ENCODE data around the gene TRPC4AP. TPM values are rescaled to one million over a fixed set of nuclear protein-coding genes. Genes with fewer than 3 reads are reported as not detected.
A peak's percentile ranks its signal among the peaks of the same experiment; 100 is the strongest.

Gene TRPC4AP
- total RNA-seq, 1 donor from 2014 or later, result 67.6 TPM

DNA sequence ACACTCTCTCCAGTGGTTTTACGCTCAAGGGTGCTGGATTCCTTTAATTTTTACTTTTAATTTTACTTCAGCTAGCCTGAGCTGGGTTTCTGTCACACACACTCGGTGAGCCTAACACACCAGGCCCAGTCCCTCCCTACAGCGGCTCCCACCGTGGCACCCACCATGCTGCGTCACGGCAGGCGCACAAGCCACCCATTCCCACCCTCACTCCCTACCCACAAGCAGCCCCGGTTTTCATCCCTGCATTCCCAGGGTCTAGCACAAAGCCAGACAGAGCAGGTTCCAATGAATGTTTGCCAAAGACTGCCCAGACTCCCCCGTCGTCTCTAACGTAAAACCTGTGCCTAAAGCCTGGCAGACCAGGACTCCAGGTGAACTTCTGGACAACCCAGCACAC lies 86.6 kb downstream of the TRPC4AP start:
- TF ChIP-seq, protein P1, sequence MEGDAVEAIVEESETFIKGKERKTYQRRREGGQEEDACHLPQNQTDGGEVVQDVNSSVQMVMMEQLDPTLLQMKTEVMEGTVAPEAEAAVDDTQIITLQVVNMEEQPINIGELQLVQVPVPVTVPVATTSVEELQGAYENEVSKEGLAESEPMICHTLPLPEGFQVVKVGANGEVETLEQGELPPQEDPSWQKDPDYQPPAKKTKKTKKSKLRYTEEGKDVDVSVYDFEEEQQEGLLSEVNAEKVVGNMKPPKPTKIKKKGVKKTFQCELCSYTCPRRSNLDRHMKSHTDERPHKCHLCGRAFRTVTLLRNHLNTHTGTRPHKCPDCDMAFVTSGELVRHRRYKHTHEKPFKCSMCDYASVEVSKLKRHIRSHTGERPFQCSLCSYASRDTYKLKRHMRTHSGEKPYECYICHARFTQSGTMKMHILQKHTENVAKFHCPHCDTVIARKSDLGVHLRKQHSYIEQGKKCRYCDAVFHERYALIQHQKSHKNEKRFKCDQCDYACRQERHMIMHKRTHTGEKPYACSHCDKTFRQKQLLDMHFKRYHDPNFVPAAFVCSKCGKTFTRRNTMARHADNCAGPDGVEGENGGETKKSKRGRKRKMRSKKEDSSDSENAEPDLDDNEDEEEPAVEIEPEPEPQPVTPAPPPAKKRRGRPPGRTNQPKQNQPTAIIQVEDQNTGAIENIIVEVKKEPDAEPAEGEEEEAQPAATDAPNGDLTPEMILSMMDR (IDR thresholded peaks at IDR 0.05), result no peak
- Histone ChIP-seq H3K4me1 (no peaks in the 10 kb centered on the region), H3K27me3 (no peaks in the 10 kb centered on the region), H3K4me3 (no peak overlapping the region), H3K36me3 (peaks cover 100% of the 10 kb centered on the region), H3K9me3 (no peaks in the 10 kb centered on the region), H3K27ac (no peak overlapping the region)
- DNase-seq (peak; percentile 53), ATAC-seq (no peak)
- intact Hi-C loops (cut with DNase I), result no loop called here

DNA sequence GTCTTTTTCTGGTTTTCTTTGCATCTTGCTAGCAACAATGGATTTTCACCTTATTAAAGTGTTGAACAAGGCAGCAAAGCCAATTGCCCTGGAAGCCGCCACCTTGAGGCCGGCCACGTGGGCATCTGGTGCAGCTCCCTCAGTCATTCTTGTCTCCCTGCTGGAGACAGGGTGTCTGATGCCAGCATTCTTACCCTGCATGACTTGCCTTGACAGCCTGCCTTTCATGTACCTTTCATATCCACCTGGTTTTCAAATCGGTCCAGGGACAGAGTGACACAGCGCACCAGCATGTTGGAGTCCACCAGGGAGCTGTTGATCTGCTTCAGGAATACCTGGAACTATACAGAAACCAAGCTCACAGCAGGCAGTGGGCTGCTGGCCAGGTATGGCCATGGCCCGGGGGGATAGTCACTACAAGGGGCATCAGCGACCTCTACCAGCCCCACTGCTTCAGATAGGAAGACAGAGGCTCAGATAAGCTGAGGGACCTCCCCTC lies 87.1 kb downstream of the TRPC4AP start:
- H3K27ac ChIP-seq, result no peak overlapping the region
- intact Hi-C loops (cut with DNase I), result no loop called here
- no peaks in the 10 kb centered on the region for H3K9me3 ChIP-seq
- no peaks in the 10 kb centered on the region for H3K4me1 ChIP-seq
- no peaks in the 10 kb centered on the region for H3K27me3 ChIP-seq
- DNase-seq (no peak), ATAC-seq (no peak)
- TF ChIP-seq, protein P1 (IDR thresholded peaks at IDR 0.05), result no peak
- H3K4me3 ChIP-seq, result no peak overlapping the region
- peaks cover 100% of the 10 kb centered on the region for H3K36me3 ChIP-seq

DNA sequence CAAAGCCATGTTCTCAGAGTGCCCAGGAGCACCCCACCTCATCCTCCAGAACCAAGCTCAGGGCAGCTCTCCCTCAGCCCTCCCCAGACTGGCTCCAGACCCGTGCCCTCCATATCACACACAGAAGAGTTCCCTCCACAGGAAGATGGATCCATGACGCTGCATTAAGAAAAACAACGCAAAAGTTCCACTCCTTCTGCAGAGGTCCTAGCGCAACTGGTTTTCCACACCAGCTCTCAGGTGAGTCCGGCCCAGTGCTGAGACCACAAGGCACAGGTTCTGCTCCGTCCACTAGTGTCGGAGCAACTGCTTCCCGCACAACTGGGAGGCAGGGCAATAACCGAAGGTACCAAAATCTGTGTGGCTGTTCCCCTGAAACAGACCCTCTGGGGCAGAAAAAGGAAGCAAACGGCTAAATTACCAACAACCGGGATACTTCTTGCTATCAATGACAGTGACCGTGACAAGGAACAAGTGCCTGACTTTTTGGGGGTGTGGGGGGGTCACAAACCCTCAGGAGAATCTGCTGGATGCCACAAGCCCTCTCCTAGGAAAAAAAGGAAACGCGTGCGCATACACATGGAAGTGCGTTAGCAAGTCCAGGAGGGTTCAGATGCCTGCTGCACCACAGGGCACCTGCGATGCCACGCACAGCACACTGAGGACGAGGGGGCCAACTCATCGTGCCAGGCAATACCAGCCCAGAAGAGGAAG lies 87.7 kb downstream of the TRPC4AP start:
- H3K4me1 ChIP-seq, result no peaks in the 10 kb centered on the region
- H3K36me3 ChIP-seq, result peaks cover 100% of the 10 kb centered on the region
- no peak overlapping the region for H3K4me3 ChIP-seq
- H3K9me3 ChIP-seq, result no peaks in the 10 kb centered on the region
- TF ChIP-seq, protein P1 (IDR thresholded peaks at IDR 0.05), result no peak
- no peak overlapping the region for H3K27ac ChIP-seq
- no peaks in the 10 kb centered on the region for H3K27me3 ChIP-seq
- intact Hi-C loops (cut with DNase I), result no loop called here
- DNase-seq (no peak), ATAC-seq (no peak)

DNA sequence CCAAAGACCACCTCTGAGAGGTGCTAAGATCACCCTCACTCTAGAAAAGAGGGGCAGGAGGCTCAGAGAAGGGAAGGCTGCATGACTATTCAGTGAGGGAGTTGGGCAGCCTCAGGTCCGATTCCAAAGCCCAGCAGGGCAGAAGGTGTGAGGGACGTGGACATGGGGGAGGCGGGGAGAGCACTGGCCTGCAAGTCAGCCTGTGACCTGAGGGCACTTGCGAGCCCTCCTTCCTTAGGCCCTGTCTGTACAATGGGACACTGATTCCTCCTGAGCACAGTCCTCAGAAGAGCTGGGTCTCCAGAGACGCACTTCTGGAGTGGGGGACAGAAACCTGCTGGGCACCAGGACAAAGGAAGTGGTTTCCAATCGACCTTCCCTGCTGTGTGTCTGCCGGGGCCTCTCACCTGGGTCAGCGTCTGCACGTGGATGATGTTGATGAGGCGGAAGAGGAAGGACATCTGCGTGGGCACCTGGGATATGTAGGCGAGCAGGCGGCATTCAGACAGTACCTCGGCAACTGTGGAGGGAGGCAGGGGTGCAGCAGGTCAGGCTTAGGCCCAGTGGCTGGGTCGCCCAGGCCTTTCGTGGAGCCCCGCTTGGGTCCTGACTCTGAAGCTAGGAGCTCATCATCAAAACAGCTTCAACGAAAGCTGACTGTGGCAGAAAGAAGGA lies 88.4 kb downstream of the TRPC4AP start:
- peak; percentile 53 for DNase-seq
- intact Hi-C loops (cut with DNase I), result no loop called here
- no peaks in the 10 kb centered on the region for H3K4me1 ChIP-seq

DNA sequence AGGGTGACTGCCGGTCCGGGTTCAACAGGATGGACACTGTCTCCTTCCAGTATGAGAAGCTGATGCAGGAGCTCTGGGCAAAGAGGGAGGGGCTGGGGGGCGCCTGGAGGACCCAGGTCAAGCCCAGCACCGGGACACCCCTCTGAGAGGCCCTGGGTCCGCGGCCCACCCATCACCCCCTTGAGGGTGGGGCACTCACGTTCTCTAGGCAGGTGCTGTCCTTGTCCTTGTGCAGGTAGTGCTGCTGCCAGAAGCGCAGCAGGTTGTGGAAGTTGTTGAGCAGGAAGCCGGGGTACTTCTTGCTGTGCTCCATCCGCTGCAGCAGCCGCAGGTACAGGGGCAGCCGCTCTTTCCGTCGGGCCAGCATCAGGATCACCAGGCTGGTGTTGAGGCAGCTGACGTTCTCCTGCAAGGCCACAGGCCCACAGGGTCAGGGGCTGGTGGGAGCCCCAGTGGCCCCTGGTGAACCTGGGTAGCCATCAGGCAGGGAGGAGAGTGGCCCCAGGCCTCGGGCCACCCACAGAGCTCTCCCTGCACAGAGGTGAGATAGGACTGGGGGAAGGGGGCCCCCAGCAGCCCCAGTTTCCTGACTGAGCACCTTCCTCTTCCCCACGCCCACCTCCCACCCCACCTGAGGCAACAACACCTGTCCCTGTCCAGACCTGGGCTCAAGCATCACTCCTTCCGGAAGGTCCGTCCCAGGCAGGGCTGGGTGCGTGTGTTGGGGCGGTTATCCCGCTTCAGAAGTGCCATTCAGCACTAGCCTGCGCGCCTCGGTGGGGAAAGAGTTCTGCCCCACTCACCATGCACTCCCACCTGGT lies 89.2 kb downstream of the TRPC4AP start:
- TF ChIP-seq, protein P1 (IDR thresholded peaks at IDR 0.05), result no peak
- Histone ChIP-seq H3K9me3 (no peaks in the 10 kb centered on the region), H3K4me3 (no peak overlapping the region), H3K27me3 (no peaks in the 10 kb centered on the region), H3K36me3 (peaks cover 100% of the 10 kb centered on the region), H3K27ac (no peak overlapping the region), H3K4me1 (no peaks in the 10 kb centered on the region)
- DNase-seq, result peak; percentile 48
- ATAC-seq, result no peak
- intact Hi-C loops (cut with DNase I), result no loop called here

More for the DNA sequence above, 88.4 kb downstream of the TRPC4AP start:
- no peak overlapping the region for H3K27ac ChIP-seq
- H3K36me3 ChIP-seq, result peaks cover 100% of the 10 kb centered on the region
- H3K9me3 ChIP-seq, result no peaks in the 10 kb centered on the region
- no peak for ATAC-seq
- no peak overlapping the region for H3K4me3 ChIP-seq
- TF ChIP-seq, protein P1 (IDR thresholded peaks at IDR 0.05), result no peak
- no peaks in the 10 kb centered on the region for H3K27me3 ChIP-seq

Data from upper lobe of right lung (tissue), 1 donor.